Neural cell (in vitro differentiated cells): Measurements from ENCODE around the gene ING5. TPM values are rescaled to one million over a fixed set of nuclear protein-coding genes. Genes with fewer than 3 reads are reported as not detected.

Experiments
- H2AFZ ChIP-seq: fragments of 200-600, 300-800 bp; sonication (generic), shearing (Covaris generic); 2 replicates; pipeline ENCODE4 v1.6.0; 2014; ENCODE audit warnings: low read depth, mild to moderate bottlenecking, antibody characterized with exemption, low read length, moderate library complexity
- H3F3A ChIP-seq: fragments of 200-600 bp; shearing (Covaris generic); 2 replicates; pipeline ENCODE4 v1.6.1; 2016; ENCODE audit warnings: mild to moderate bottlenecking, moderate library complexity, mixed read lengths, antibody characterized with exemption, low read length; ENCODE audit not compliant: insufficient read depth, poor library complexity, severe bottlenecking
- H3K27ac ChIP-seq: fragments of 200-600, 300-800 bp; sonication (generic), shearing (Covaris generic); 2 replicates; pipeline ENCODE4 v1.5.1; 2014; ENCODE audit warnings: mild to moderate bottlenecking, low read length, moderate library complexity
- H3K27me3 ChIP-seq: fragments of 300-800, 200-600 bp; sonication (generic), shearing (Covaris generic); 2 replicates; pipeline ENCODE4 v1.6.0; 2014; ENCODE audit warnings: mild to moderate bottlenecking, low read depth, low read length, moderate library complexity; ENCODE audit not compliant: insufficient read depth
- H3K36me3 ChIP-seq: fragments of 300-800, 200-600 bp; sonication (generic), shearing (Covaris generic); 2 replicates; pipeline ENCODE4 v1.5.1; 2014; ENCODE audit warnings: mild to moderate bottlenecking, antibody characterized with exemption, low read length, moderate library complexity; ENCODE audit not compliant: insufficient read depth
- H3K4me2 ChIP-seq: fragments of 300-800, 200-600 bp; sonication (generic), shearing (Covaris generic); 2 replicates; pipeline ENCODE4 v1.6.0; 2014; ENCODE audit warnings: mild to moderate bottlenecking, low read length
- H3K4me3 ChIP-seq: fragments of 300-800, 200-600 bp; sonication (generic), shearing (Covaris generic); 2 replicates; pipeline ENCODE4 v1.5.1; 2014; ENCODE audit warnings: mild to moderate bottlenecking, low read length, moderate library complexity
- H3K79me2 ChIP-seq: fragments of 200-600 bp; shearing (Covaris generic); replicated peaks from 2 replicates; pipeline ENCODE4 v1.6.0; 2014; ENCODE audit warnings: mild to moderate bottlenecking, low read length, moderate library complexity; ENCODE audit not compliant: insufficient read depth
- H3K9ac ChIP-seq: fragments of 300-800, 200-600 bp; sonication (generic), shearing (Covaris generic); 2 replicates; pipeline ENCODE4 v1.6.1; 2016; ENCODE audit warnings: mild to moderate bottlenecking, low read length, mixed read lengths
- H3K9me2 ChIP-seq: fragments of 200-600 bp; shearing (Covaris generic); 2 replicates; pipeline ENCODE4 v1.6.1; 2016; ENCODE audit warnings: mild to moderate bottlenecking, low read length, mixed read lengths; ENCODE audit not compliant: insufficient read depth
- H3K9me3 ChIP-seq: fragments of 200-600, 300-800 bp; sonication (generic), shearing (Covaris generic); 2 replicates; pipeline ENCODE4 v1.6.1; 2016; ENCODE audit warnings: mild to moderate bottlenecking, mixed run types, low read length, moderate library complexity, mixed read lengths
- H4K20me1 ChIP-seq: fragments of 200-600 bp; shearing (Covaris generic); 2 replicates; pipeline ENCODE4 v1.6.1; 2016; ENCODE audit warnings: mild to moderate bottlenecking, mixed run types; ENCODE audit not compliant: insufficient read depth
- CTCF ChIP-seq: fragments of 450-650 bp; IDR thresholded peaks from 2 replicates; pipeline ENCODE4 v1.5.1; 2014; ENCODE audit warnings: antibody characterized with exemption, mild to moderate bottlenecking, moderate library complexity; ENCODE audit not compliant: poor library complexity, severe bottlenecking
- EP300 ChIP-seq: fragments of 450-650 bp; conservative IDR thresholded peaks from 2 replicates; pipeline ENCODE4 v1.6.1; 2014; ENCODE audit warnings: antibody characterized with exemption, mild to moderate bottlenecking, moderate library complexity; ENCODE audit not compliant: poor library complexity, severe bottlenecking
- EZH2 ChIP-seq: fragments of 200-600, 300-800 bp; shearing (Covaris generic), sonication (generic); IDR thresholded peaks from 2 replicates; pipeline ENCODE4 v1.6.1; 2014; ENCODE audit warnings: antibody characterized with exemption, low read length, borderline replicate concordance, mild to moderate bottlenecking; ENCODE audit not compliant: insufficient read depth, poor library complexity, severe bottlenecking
- MXI1 ChIP-seq: fragments of 450-650 bp; conservative IDR thresholded peaks from 2 replicates; pipeline ENCODE4 v1.6.1; 2014; ENCODE audit warnings: antibody characterized with exemption, mild to moderate bottlenecking; ENCODE audit not compliant: poor library complexity, severe bottlenecking
- POLR2AphosphoS5 ChIP-seq: IDR thresholded peaks from 2 replicates; pipeline ENCODE4 v1.6.1; 2012
- RAD21 ChIP-seq: fragments of 450-650 bp; conservative IDR thresholded peaks from 2 replicates; pipeline ENCODE4 v1.6.1; 2014; ENCODE audit warnings: antibody characterized with exemption, mild to moderate bottlenecking, moderate library complexity
- REST ChIP-seq: IDR thresholded peaks from 2 replicates; pipeline ENCODE4 v1.6.1; 2012; ENCODE audit warnings: borderline replicate concordance
- SMC3 ChIP-seq: fragments of 450-650 bp; conservative IDR thresholded peaks from 2 replicates; pipeline ENCODE4 v1.6.1; 2014; ENCODE audit warnings: antibody characterized with exemption, mild to moderate bottlenecking, moderate library complexity; ENCODE audit not compliant: poor library complexity
- TAF1 ChIP-seq: IDR thresholded peaks from 2 replicates; pipeline ENCODE4 v1.6.1; 2012; ENCODE audit warnings: low read depth
- polyA plus RNA-seq: library from polyadenylated mRNA; depleted of rRNA; stranded (reverse); fragments of >200 nt; gene quantifications from 2 replicates; pipeline ENCODE4 v1.2.3, GENCODE V29; 2014

The ING5 gene
- polyA plus RNA-seq, 1 donor from 2014 or later = 22.8 TPM

- H2AFZ ChIP-seq = no peak overlapping the region
- no peaks in the 10 kb centered on the region for H3K36me3 ChIP-seq
- no peaks in the 10 kb centered on the region for H3K79me2 ChIP-seq
- no peak overlapping the region for H3K4me3 ChIP-seq
- H3K9me3 ChIP-seq = no peaks in the 10 kb centered on the region
- no peak overlapping the region for H3K27ac ChIP-seq
- TF ChIP-seq POLR2AphosphoS5 (no peak), EZH2 (no peak), TAF1 (no peak), EP300 (no peak), REST (no peak)
- no peaks in the 10 kb centered on the region for H3K27me3 ChIP-seq
- no peak overlapping the region for H3K4me2 ChIP-seq
- H3K9me2 ChIP-seq = no peaks in the 10 kb centered on the region
- no peaks in the 10 kb centered on the region for H4K20me1 ChIP-seq
- no peak overlapping the region for H3K9ac ChIP-seq
- H3F3A ChIP-seq = no peaks in the 10 kb centered on the region
Measured at GRCh38 chr2:241770936-241771285, 69.1 kb downstream of the ING5 start.

GRCh38 chr2:241771286-241772062, 69.6 kb downstream of the ING5 start:
- no peak overlapping the region for H3K27ac ChIP-seq

More at GRCh38 chr2:241771286-241772062, 69.6 kb downstream of the ING5 start:
- Histone ChIP-seq H3K27me3 (no peaks in the 10 kb centered on the region), H3K79me2 (no peaks in the 10 kb centered on the region), H2AFZ (no peak overlapping the region), H3K4me2 (no peak overlapping the region), H4K20me1 (no peaks in the 10 kb centered on the region), H3F3A (no peaks in the 10 kb centered on the region), H3K9me2 (no peaks in the 10 kb centered on the region), H3K36me3 (no peaks in the 10 kb centered on the region), H3K9ac (no peak overlapping the region), H3K9me3 (no peaks in the 10 kb centered on the region), H3K4me3 (no peak overlapping the region)
- TF ChIP-seq SMC3 (no peak), EZH2 (no peak), TAF1 (no peak), EP300 (no peak), RAD21 (no peak), CTCF (no peak), MXI1 (no peak), REST (no peak), POLR2AphosphoS5 (no peak)
